Measurements from ENCODE around the gene OXSR1. TPM values are rescaled to one million over a fixed set of nuclear protein-coding genes. Genes with fewer than 3 reads are reported as not detected.

Gene OXSR1
- total and polyA plus RNA-seq, 7 donors, result 26.4 to 60.1 (median 47.4) TPM

- no peak overlapping the region for H3K27ac ChIP-seq
- intact Hi-C loops (cut with DNase I), result no loop called here
- no peak overlapping the region for H3K4me3 ChIP-seq
- 89 to 94% (median 92%) methylated on average over 2 of the region's 2 CpGs for WGBS, 3 donors
- peaks cover 0 to 2% of the 10 kb centered on the region in 2 donors for H3K36me3 ChIP-seq (ENCODE audit: insufficient read depth in 1 of 2, low read depth in 1 of 2)
- H3K4me1 ChIP-seq, result peaks cover 14% of the 10 kb centered on the region
- ATAC-seq (no peak), DNase-seq (no peak)
- H3K27me3 ChIP-seq (ENCODE audit: insufficient read depth in 3 of 3, low read length in 2 of 3), result no peaks in the 10 kb centered on the region
- no peak for TF ChIP-seq CTCF (IDR thresholded peaks at IDR 0.05)
- no peaks in the 10 kb centered on the region for H3K9me3 ChIP-seq
These were observed 95.1 kb downstream of the OXSR1 start for GRCh38 chr3:38260474-38260873.

GRCh38 chr3:38264353-38264771 lies 99.0 kb downstream of the OXSR1 start:
- H3K4me1 ChIP-seq, result peaks cover 14% of the 10 kb centered on the region
- peak; percentile 93 to 97 (median 95) for ATAC-seq
- H3K27me3 ChIP-seq (ENCODE audit: insufficient read depth in 3 of 3, low read length in 2 of 3), result no peaks in the 10 kb centered on the region
- H3K27ac ChIP-seq, result peak overlapping the region; percentile 61
- H3K36me3 ChIP-seq (ENCODE audit: insufficient read depth in 1 of 2, low read depth in 1 of 2), result peaks cover 2 to 4% of the 10 kb centered on the region in 2 donors
- H3K9me3 ChIP-seq, result no peaks in the 10 kb centered on the region
- intact Hi-C loops (cut with DNase I), result no loop called here
- no peak for DNase-seq
- no peak for TF ChIP-seq CTCF (IDR thresholded peaks at IDR 0.05)
- 0% methylated on average over 1 of the region's 1 CpG for WGBS, 3 donors
- no peak overlapping the region for H3K4me3 ChIP-seq

GRCh38 chr3:38264779-38265178 lies 99.4 kb downstream of the OXSR1 start:
- peak overlapping the region; percentile 53 for H3K27ac ChIP-seq
- H3K4me3 ChIP-seq, result no peak overlapping the region
- peaks cover 14% of the 10 kb centered on the region for H3K4me1 ChIP-seq
- WGBS, 3 donors, result 68 to 86% (median 77%) methylated on average over 1 of the region's 1 CpG
- peaks cover 2 to 4% of the 10 kb centered on the region in 2 donors for H3K36me3 ChIP-seq (ENCODE audit: insufficient read depth in 1 of 2, low read depth in 1 of 2)
- no peak for DNase-seq
- H3K9me3 ChIP-seq, result no peaks in the 10 kb centered on the region
- H3K27me3 ChIP-seq (ENCODE audit: insufficient read depth in 3 of 3, low read length in 2 of 3), result no peaks in the 10 kb centered on the region
- intact Hi-C loops (cut with DNase I), result no loop called here
- no peak for ATAC-seq
- TF ChIP-seq CTCF (IDR thresholded peaks at IDR 0.05), result no peak

GRCh38 chr3:38265604-38266307 lies 100.4 kb downstream of the OXSR1 start, which contains the start of gene SLC22A13:
Gene SLC22A13, plus strand, starts transcription at chr3:38265812. Its CDS starts 49 bp downstream, at chr3:38265861.
- peaks cover 0 to 4% of the 10 kb centered on the region in 2 donors for H3K36me3 ChIP-seq (ENCODE audit: insufficient read depth in 1 of 2, low read depth in 1 of 2)
- DNase-seq, result no peak
- peak within 1 kb of the TSS; percentile 53 for H3K27ac ChIP-seq
- intact Hi-C loops (cut with DNase I), result no loop called here
- no peak for TF ChIP-seq CTCF (IDR thresholded peaks at IDR 0.05)
- no peaks in the 10 kb centered on the region for H3K27me3 ChIP-seq (ENCODE audit: insufficient read depth in 3 of 3, low read length in 2 of 3)
- no peaks in the 10 kb centered on the region for H3K9me3 ChIP-seq
- ATAC-seq, result no peak
- 96 to 97% (median 97%) methylated on average over 9 of the region's 9 CpGs for WGBS, 3 donors
- no peak within 1 kb of the TSS for H3K4me3 ChIP-seq
- H3K4me1 ChIP-seq, result peaks cover 14% of the 10 kb centered on the region

Measured in psoas muscle (tissue), 8 donors.